Measurements from ENCODE around the gene ZMYND10. TPM values are rescaled to one million over a fixed set of nuclear protein-coding genes. Genes with fewer than 3 reads are reported as not detected.

The ZMYND10 gene
- total and polyA plus RNA-seq, 2 donors (not counting 3 experiments of a cell fraction or from before 2014, with no cell fraction given) = 0.25 to 0.38 TPM

- BruUV-seq (replicated peaks) = no TSS peak
- FAIRE-seq = no peak
- H3K79me2 ChIP-seq (ENCODE audit: control insufficient read depth, insufficient read depth, low read length) = no peaks in the 10 kb centered on the region
- POLR2A ChIA-PET = no interaction called here
- no peaks in the 10 kb centered on the region for H3K9me3 ChIP-seq (replicated peaks; ENCODE audit: control insufficient read depth, insufficient read depth, low read length)
- H3K9ac ChIP-seq (replicated peaks; ENCODE audit: extremely low read depth, insufficient read depth, low read length) = no peak overlapping the region
- H4K20me1 ChIP-seq (replicated peaks; ENCODE audit: control insufficient read depth, extremely low read depth, insufficient read depth, low read length) = no peaks in the 10 kb centered on the region
- H3K9me1 ChIP-seq (replicated peaks; ENCODE audit: control insufficient read depth, extremely low read depth, insufficient read depth, low read length) = no peaks in the 10 kb centered on the region
- intact Hi-C loops (cut with micrococcal nuclease) = no loop called here
- no peak overlapping the region for H3K4me3 ChIP-seq (replicated peaks in 1 of 3; ENCODE audit: insufficient read depth in 1 of 3, low read depth in 1 of 3, low read length in 3 of 3)
- no peaks in the 10 kb centered on the region for H3K4me1 ChIP-seq (ENCODE audit: control insufficient read depth, extremely low read depth, insufficient read depth, low read length)
- CTCF ChIA-PET = interaction anchor here (0.7 kb wide), 1 partner anchor 22 kb away, joined by 3 read pairs; no protein-coding TSS in a partner anchor
- dilution Hi-C loops (cut with MboI; ENCODE audit: extremely low pct_ligation_motif_present, low sequenced_read_pairs) = no loop called here
- no peak overlapping the region for H3K27ac ChIP-seq (ENCODE audit: insufficient read depth, low read depth, low read length)
- H2AFZ ChIP-seq (ENCODE audit: low read depth, low read length) = no peak overlapping the region
- TF ChIP-seq FOS (IDR thresholded peaks at IDR 0.05; ENCODE audit: borderline replicate concordance, insufficient read depth, low read length) (no peak), POLR2A (IDR thresholded peaks at IDR 0.05; ENCODE audit: low read depth, low read length) (no peak), MAX (IDR thresholded peaks at IDR 0.05; ENCODE audit: insufficient read depth, insufficient read length) (no peak), GATA2 (IDR thresholded peaks at IDR 0.05; ENCODE audit: insufficient read depth, insufficient read length, low read depth, low read length) (no peak), JUN (IDR thresholded peaks at IDR 0.05; ENCODE audit: borderline replicate concordance, insufficient read depth, insufficient read length, low read depth) (no peak), CTCF (IDR thresholded peaks at IDR 0.05; ENCODE audit: extremely low read depth in 1 of 2, insufficient read depth in 1 of 2, low read depth in 1 of 2, low read length in 2 of 2) (no peak), MYC (IDR thresholded peaks at IDR 0.05; ENCODE audit: low read depth, low read length) (no peak), EZH2 (IDR thresholded peaks at IDR 0.05; ENCODE audit: borderline replicate concordance, low read depth, low read length, severe bottlenecking) (no peak), POLR2AphosphoS5 (IDR thresholded peaks at IDR 0.05; ENCODE audit: insufficient read depth, low read depth, low read length) (no peak)
- H3K4me2 ChIP-seq (ENCODE audit: insufficient read depth, low read length) = no peak overlapping the region
- DNase-seq (ENCODE audit: low read depth, low spot score) = no peak
- H3K36me3 ChIP-seq (ENCODE audit: control insufficient read depth in 2 of 2, extremely low read depth in 1 of 2, insufficient read depth in 2 of 2, low read length in 2 of 2) = no peaks in the 10 kb centered on the region
- H3K27me3 ChIP-seq (ENCODE audit: control insufficient read depth in 2 of 2, insufficient read depth in 2 of 2, low read length in 2 of 2) = no peaks in the 10 kb centered on the region
Measured at GRCh38 chr3:50393061-50393460, 47.5 kb upstream of the ZMYND10 start.

All from endothelial cell of umbilical vein (primary cell).